ENCODE results near the gene B3GNT4.

GRCh38 chr12:122159882-122160281 is 43.6 kb upstream of the B3GNT4 start:
- TF ChIP-seq, protein P1, sequence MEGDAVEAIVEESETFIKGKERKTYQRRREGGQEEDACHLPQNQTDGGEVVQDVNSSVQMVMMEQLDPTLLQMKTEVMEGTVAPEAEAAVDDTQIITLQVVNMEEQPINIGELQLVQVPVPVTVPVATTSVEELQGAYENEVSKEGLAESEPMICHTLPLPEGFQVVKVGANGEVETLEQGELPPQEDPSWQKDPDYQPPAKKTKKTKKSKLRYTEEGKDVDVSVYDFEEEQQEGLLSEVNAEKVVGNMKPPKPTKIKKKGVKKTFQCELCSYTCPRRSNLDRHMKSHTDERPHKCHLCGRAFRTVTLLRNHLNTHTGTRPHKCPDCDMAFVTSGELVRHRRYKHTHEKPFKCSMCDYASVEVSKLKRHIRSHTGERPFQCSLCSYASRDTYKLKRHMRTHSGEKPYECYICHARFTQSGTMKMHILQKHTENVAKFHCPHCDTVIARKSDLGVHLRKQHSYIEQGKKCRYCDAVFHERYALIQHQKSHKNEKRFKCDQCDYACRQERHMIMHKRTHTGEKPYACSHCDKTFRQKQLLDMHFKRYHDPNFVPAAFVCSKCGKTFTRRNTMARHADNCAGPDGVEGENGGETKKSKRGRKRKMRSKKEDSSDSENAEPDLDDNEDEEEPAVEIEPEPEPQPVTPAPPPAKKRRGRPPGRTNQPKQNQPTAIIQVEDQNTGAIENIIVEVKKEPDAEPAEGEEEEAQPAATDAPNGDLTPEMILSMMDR (IDR thresholded peaks at IDR 0.05), result no peak
- TF ChIP-seq POLR2AphosphoS5 (IDR thresholded peaks at IDR 0.05), result no peak

Measured in sigmoid colon (tissue), 4 donors.